ENCODE data around the gene OSTF1. TPM values are rescaled to one million over a fixed set of nuclear protein-coding genes. Genes with fewer than 3 reads are reported as not detected.

OSTF1 gene
- polyA plus RNA-seq, 3 donors, result 26.3 to 31.0 (median 29.5) TPM

GRCh38 chr9:75084081-75084672 lies 4.1 kb upstream of the OSTF1 start:
- DNase-seq (ENCODE audit: low read depth in 3 of 3, low spot score in 2 of 3), result no peak

- no peak for DNase-seq (ENCODE audit: low read depth in 3 of 3, low spot score in 2 of 3)
These were observed 2.7 kb upstream of the OSTF1 start for GRCh38 chr9:75085640-75086039.

- no peak for DNase-seq (ENCODE audit: low read depth in 3 of 3, low spot score in 2 of 3)
These were observed 1.6 kb upstream of the OSTF1 start for GRCh38 chr9:75086541-75087288.

GRCh38 chr9:75087289-75087823 lies 958 bp upstream of the OSTF1 start:
- no peak for DNase-seq (ENCODE audit: low read depth in 3 of 3, low spot score in 2 of 3)

- peak; percentile 19 to 45 (median 33) for DNase-seq (ENCODE audit: low read depth in 3 of 3, low spot score in 2 of 3)
These were observed 495 bp downstream of the OSTF1 start for GRCh38 chr9:75088646-75089372.

DNA sequence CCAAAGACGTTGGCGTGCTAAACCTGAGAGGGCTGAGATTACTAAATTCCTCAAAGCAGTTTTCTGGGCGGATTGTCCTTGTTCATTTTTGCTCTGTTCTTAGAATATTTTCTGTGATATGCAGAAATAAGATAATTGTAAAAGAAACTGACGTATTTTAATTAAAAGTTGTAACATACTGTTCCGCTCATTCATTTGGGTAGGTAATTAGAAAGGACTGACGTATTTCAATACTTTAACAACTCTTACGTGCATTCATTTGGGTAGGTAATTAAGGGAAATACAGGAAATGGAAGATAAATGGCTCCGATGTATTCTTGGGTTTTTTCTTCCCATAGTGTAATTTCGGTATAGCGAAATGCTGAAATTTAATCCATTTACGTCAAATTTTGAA lies 1.1 kb downstream of the OSTF1 start:
- DNase-seq (ENCODE audit: low read depth in 3 of 3, low spot score in 2 of 3), result no peak

DNA sequence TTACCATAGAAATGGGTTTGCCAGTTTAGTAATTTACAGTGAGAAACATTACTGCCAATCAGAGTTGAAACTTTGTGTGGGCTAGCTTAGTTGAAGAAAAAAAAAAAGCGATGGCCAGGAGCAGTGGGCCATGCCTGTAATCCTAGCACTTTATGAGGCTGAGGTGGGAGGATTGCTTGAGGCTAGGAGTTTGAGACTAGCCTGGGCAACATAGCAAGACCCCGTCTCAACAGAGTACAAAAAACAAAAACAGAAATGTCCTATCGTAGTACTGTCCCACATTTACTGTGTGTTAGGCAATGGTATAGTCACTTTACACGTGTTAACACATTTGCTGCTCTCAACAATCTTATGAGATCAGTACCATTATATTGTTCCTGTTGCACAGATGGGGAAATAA lies 2.3 kb downstream of the OSTF1 start:
- DNase-seq (ENCODE audit: low read depth in 3 of 3, low spot score in 2 of 3), result no peak

GRCh38 chr9:75092766-75093165 lies 4.5 kb downstream of the OSTF1 start:
- DNase-seq (ENCODE audit: low read depth in 3 of 3, low spot score in 2 of 3), result no peak

GRCh38 chr9:75096796-75097195 lies 8.5 kb downstream of the OSTF1 start:
- no peak for DNase-seq (ENCODE audit: low read depth in 3 of 3, low spot score in 2 of 3)

- DNase-seq (ENCODE audit: low read depth in 3 of 3, low spot score in 2 of 3), result no peak
These were observed 12.8 kb downstream of the OSTF1 start for GRCh38 chr9:75101004-75101588.

- no peak for DNase-seq (ENCODE audit: low read depth in 3 of 3, low spot score in 2 of 3)
These were observed 14.0 kb downstream of the OSTF1 start for GRCh38 chr9:75102177-75102790.

DNA sequence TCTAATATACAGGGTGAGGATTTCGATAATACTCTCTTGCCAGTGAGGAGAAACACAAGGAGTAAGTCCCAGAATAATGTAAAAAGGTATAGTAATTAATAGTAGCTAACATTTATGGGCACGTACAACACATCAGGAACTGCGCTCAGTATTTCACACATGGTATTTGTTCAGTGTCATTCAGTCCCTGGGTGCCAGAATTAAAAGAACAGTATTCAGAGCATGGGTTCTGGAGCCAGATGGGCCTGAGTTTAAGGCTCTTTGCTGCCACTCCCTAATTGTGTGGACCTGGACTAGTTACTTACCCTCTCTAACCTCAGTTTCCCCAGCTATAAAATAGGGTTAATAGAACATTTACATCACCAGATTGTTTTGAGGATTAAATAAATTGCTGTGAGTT lies 16.3 kb downstream of the OSTF1 start:
- DNase-seq (ENCODE audit: low read depth in 3 of 3, low spot score in 2 of 3), result no peak

DNA sequence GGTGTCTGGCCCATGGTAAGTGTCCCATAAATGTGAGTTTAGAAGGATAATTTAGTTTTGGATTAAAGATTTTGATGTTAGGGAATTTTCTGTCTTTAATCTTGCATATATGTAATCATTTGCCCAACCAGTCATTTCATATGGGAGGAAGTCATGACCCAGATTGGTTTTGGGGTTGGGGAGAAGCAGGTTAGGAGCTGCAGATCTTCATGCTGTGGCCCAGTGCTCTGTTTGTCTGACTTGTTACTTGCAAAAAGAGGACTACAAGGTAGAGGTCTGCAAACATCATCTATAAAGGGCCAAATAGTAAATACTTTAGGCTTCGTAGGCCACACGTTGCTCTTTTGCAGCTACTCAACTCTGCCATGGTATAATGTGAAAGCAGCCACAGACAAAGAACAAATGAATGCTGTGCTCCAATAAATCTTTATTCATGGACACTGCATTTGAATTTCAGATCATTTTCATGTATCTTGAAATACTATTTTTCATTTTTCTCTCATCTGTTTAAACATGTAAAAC lies 16.8 kb downstream of the OSTF1 start:
- DNase-seq (ENCODE audit: low read depth in 3 of 3, low spot score in 2 of 3), result no peak

- no peak for DNase-seq (ENCODE audit: low read depth in 3 of 3, low spot score in 2 of 3)
These were observed 17.5 kb downstream of the OSTF1 start for GRCh38 chr9:75105841-75106240.

GRCh38 chr9:75106857-75107256 lies 18.5 kb downstream of the OSTF1 start:
- peak; percentile 44 to 51 (median 47) for DNase-seq (ENCODE audit: low read depth in 3 of 3, low spot score in 2 of 3)

GRCh38 chr9:75108571-75108970 lies 20.3 kb downstream of the OSTF1 start:
- no peak for DNase-seq (ENCODE audit: low read depth in 3 of 3, low spot score in 2 of 3)

DNA sequence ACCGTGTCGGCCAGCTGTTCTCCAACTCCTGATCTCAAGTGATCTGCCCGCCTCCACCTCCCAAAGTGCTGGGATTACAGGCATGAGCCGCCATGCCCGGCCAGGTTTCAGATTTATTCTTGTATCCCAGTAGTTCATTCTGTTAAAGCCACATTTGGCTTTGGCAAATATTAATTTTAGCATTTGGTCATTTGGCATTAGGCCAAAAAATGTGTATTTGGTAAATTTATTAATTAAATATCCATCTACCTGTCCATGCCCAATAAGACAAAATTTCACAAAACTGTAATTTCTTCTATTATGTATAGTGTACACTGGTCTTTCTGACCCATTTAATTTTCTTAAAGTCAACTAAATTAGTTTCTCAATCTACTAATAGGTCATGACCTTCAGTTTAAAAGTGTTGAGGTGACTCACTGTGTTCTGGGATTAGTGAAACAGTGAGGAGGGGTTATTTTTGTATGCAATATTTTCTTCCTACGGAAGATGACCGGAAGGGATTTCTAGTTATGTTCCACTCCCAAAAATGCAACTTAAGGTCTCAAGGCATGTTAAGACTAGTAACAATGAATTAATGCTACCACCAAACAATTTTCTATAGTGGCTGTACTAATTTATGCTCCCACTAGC lies 21.0 kb downstream of the OSTF1 start:
- DNase-seq (ENCODE audit: low read depth in 3 of 3, low spot score in 2 of 3), result no peak

- DNase-seq (ENCODE audit: low read depth in 3 of 3, low spot score in 2 of 3), result no peak
These were observed 22.8 kb downstream of the OSTF1 start for GRCh38 chr9:75111019-75111622.

DNA sequence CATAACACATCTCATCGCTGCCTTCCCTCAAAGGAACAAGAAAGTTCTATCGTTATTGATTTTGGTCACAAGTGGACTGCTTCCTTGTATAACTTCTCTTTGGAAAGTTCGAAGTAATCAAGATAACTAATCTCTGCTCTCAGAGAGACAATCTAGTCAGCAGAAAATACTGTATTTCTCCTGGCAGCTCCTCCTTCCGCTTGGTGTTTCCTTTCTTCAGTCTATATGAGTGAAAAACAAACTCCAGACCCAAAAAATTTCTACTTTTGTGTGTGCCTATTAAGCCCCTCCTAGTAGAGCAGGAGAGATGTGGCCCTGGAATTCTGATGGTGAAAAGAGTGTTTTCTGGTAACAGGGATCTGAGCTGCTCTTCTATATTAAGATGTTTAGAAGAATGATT lies 24.5 kb downstream of the OSTF1 start:
- no peak for DNase-seq (ENCODE audit: low read depth in 3 of 3, low spot score in 2 of 3)

DNA sequence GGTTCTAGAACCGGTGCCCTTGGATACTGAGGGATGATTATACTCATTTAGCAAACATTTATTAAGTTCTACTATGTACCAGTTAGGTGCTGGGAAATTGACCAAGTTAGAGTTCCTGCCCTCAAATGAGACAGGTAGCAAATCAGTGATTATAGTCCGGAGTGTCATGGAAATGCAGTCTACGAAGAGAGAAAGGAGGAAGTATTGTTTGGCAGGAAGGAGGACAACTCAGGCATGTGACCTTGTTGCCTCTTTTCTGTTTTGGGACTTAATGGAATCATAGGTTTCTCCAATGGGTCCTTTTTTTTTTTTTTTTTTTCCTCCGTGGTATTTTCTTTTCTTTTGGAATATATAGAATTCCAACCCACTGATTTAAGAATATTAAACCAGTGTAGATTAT lies 28.0 kb downstream of the OSTF1 start:
- DNase-seq (ENCODE audit: low read depth in 3 of 3, low spot score in 2 of 3), result no peak
